Caki2 (cell line): ENCODE measurements around the gene CIDEA. TPM values are rescaled to one million over a fixed set of nuclear protein-coding genes. Genes with fewer than 3 reads are reported as not detected.
A peak's percentile ranks its signal among the peaks of the same experiment; 100 is the strongest.

ENCODE experiments used
- DNase-seq: peaks from one replicate; pipeline ENCODE4 v3.0.0-alpha.2; 2015; ENCODE audit warnings: low read depth
- in situ Hi-C: cut with HindIII; loops from 2 replicates; pipeline ENCODE4 v1.10.0; 2016; ENCODE audit warnings: low sequenced_read_pairs, low pct_unique_long_range_greater_than_20kb, mixed read lengths
- total RNA-seq: library from RNA; depleted of rRNA; stranded (reverse); fragments of >200 nt; shearing (Covaris generic); gene quantifications from 2 replicates; pipeline ENCODE4 v1.2.3, GENCODE V29; 2014; ENCODE audit warnings: low replicate concordance

CIDEA gene
- total RNA-seq, 1 experiment from 2014 or later: not detected

GRCh38 chr18:12307701-12308385 lies 53.7 kb downstream of the CIDEA start, which contains the start of gene TUBB6:
TSS of gene TUBB6 (plus strand) at chr18:12308241. CDS start at chr18:12308293, 52 bp downstream.
- no peak for DNase-seq
- in situ Hi-C loops: no loop called here

- DNase-seq: peak; percentile 88
- in situ Hi-C loops: no loop called here
Measured at GRCh38 chr18:12308386-12309100, 54.4 kb downstream of the CIDEA start.

GRCh38 chr18:12309683-12310198 lies 55.6 kb downstream of the CIDEA start:
- DNase-seq: no peak
- in situ Hi-C loops: no loop called here

- no peak for DNase-seq
- in situ Hi-C loops: no loop called here
Measured at GRCh38 chr18:12310762-12311161, 56.6 kb downstream of the CIDEA start.

- in situ Hi-C loops: no loop called here
- DNase-seq: no peak
Measured at GRCh38 chr18:12312976-12313375, 58.8 kb downstream of the CIDEA start.

- no peak for DNase-seq
Measured at GRCh38 chr18:12313530-12314245, 59.5 kb downstream of the CIDEA start.

GRCh38 chr18:12314591-12315305 lies 60.6 kb downstream of the CIDEA start:
- DNase-seq: no peak
- in situ Hi-C loops: no loop called here

More at GRCh38 chr18:12313530-12314245, 59.5 kb downstream of the CIDEA start:
- in situ Hi-C loops: no loop called here

GRCh38 chr18:12315490-12315889 lies 61.3 kb downstream of the CIDEA start:
- DNase-seq: no peak
- in situ Hi-C loops: no loop called here

GRCh38 chr18:12315911-12316310 lies 61.8 kb downstream of the CIDEA start:
- no peak for DNase-seq
- in situ Hi-C loops: no loop called here

GRCh38 chr18:12317664-12318333 lies 63.6 kb downstream of the CIDEA start:
- DNase-seq: peak; percentile 31
- in situ Hi-C loops: no loop called here

- DNase-seq: no peak
- in situ Hi-C loops: no loop called here
Measured at GRCh38 chr18:12318334-12318697, 64.2 kb downstream of the CIDEA start.

- in situ Hi-C loops: no loop called here
- DNase-seq: no peak
Measured at GRCh38 chr18:12318857-12319256, 64.7 kb downstream of the CIDEA start.

- in situ Hi-C loops: no loop called here
- peak; percentile 45 for DNase-seq
Measured at GRCh38 chr18:12321333-12321732, 67.2 kb downstream of the CIDEA start.

GRCh38 chr18:12324991-12325725 lies 71.0 kb downstream of the CIDEA start:
- DNase-seq: no peak
- in situ Hi-C loops: no loop called here

GRCh38 chr18:12325726-12326245 lies 71.6 kb downstream of the CIDEA start:
- in situ Hi-C loops: no loop called here
- no peak for DNase-seq

- no peak for DNase-seq
- in situ Hi-C loops: no loop called here
Measured at GRCh38 chr18:12326711-12327460, 72.7 kb downstream of the CIDEA start.
